GM18517 (cell line): ENCODE data around the gene PLAU.
"Not testable (repeated sequence)": the region's sequence is repeated elsewhere in the genome, so short reads cannot be mapped to it uniquely, and the experiment has no call there.

Experiments
- ATAC-seq: cut with Tn5 transposase; IDR thresholded peaks from one replicate; pipeline ENCODE4 v1.9.1; 2021; ENCODE audit warnings: mild to moderate bottlenecking, moderate library complexity; ENCODE audit not compliant: unreplicated experiment

PLAU gene

DNA sequence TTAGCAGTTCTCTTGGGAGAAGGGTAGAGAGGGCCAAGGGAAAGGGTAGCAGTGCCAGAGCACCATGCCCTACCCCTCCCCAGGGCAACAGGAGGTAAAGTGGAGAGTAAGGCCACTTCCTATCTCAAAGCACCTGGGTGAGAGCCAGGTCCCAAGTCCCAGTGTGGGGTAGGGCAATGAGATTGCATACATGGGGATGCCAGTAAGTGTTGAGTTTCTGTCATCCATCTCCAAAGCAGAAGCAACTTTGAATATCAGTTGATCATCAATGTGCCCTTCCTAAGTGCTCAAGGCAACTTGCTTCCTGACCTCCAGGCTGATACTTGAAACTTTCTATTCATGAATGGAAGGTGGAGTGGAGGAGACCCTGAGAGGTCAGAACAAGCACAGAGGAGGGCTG is 34.4 kb upstream of the PLAU start:
- ATAC-seq = no peak

DNA sequence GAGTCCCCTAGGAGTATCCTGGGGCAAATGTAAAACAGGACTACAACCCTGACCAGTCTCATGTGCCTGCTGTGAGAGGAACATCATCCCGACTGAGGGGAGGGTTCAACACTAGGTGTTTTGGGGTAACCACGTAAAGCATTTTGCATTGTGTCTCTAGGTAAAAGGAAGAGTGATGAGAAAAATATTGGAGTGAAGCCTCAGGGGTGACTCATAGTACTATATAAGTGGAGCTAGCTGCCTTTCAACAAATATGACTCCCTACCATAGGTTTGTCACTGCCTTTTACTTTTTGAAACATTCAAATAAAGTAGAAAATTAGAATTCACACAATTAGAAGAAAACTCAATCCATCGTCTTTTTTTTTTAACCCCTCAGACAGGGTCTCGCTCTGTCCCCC is 34.0 kb upstream of the PLAU start:
- ATAC-seq = no peak

DNA sequence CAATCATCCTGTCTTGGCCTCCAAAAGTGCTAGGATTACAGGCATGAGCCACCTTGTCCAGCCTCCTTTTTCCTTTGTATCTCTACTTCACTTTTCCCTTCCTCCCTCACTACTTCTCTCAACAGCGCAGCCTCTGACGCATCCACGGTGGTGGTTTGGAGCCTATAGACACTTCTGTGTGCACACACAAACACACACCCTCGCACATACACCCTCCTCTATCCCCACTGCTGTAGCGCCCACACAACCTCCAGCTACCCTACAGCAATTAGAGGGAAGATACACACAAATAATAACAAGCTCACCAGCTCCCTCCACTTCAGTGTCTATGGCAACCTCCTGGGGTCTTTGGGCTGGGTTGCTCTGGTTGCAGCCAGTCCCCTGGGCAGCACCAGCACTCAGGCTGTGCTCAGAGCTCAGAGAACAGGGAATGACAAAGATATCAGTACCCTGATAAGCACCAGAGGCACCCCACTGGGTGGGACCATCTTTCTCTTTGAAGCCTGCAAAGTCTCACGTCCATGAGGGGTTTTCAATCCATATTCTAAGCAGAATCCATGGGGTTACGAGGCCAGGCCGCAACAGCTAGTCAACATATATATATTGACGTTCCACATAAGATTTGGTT is 33.3 kb upstream of the PLAU start:
- ATAC-seq = no peak

DNA sequence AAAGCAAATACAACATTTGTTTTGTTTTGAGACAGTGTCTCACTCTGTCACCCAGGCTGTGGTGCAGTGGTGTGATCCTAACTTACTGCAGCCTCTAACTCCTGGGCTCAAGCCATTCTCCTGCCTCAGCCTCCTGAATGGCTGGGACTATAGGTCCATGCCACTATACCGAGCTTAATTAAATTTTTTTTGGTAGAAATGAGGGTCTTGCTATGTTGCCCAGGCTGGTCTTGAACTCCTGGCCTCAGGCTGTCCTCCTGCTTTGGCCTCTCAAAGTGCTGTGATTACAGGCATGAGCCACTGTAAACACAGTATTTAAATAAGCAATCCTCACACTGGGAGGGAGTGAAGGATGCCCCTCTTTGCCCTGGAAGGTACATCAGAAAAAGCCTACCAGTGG is 32.6 kb upstream of the PLAU start:
- ATAC-seq = no peak

DNA sequence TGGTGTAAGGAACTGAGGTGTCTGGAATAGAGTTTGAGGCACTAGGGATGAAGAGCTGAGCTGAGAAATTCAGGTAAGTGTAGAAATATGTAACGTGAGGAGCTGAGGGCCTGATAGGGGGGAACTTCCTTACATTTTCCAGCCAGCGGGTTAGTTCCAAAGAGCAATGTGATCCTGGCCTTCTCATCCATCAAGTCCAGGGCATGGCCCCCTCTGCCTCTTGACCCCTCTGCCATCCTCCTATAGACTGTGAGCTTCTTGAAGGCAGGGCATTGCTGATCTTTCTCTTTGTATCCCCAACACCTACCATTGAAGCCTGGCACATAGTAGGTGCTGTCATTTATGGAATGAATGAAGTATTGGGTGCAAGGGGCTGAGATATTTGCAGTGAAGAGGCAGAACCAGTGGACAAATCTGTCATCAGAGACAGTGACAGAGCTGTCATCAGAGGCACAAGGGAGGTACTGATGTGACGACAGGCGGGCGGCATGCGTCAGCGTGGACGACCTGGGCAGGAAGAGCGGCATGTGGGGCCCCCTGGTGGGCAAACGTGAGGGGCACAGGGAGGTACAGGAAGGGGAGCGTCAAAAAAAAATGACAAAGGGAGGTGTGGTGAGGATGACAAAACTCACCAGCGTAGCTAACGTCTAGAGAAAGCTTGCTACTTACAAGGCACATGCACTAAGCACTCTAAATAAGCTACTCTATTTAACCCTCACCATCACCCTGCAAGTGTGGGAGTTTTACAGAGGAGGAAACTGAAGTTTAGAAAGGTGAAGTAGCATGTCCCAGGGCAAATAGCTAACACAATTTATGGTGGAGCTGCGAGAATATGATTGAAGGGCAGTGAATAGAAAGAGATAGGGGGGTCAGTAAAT is 31.4 kb upstream of the PLAU start:
- ATAC-seq = peak; percentile 69

DNA sequence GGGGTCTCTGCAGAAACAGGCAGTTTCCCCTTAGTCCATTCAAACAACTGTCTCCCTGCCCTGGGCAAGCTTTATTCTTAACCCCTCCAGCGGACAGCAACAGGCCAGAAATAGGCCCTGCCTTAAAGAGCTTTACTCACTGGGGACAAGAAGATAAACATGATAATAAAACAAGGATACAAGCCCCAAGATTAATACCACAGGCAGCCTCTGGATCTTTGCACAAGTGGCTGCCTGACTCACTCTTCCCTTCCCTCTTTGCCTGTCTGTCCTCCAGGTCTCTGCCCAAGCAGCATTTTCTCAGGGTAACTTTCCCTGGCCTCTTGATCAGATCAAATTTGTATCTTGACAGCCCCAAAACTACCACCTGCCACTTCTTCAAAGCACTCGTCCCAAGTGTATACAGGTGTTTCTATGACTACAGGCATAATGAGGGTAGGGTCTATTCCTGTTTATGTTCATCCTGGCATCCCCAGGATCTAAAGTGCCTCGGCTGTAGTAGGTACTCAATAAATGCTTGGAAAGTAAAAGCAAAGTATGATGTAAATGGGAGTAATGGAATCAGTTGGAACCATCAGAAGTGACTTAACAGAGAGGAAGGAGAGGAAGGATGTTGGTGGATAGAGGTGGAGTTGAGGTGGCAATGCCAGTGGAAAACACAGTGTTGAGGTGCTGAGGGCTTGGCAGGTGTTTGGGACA is 29.6 kb upstream of the PLAU start:
- ATAC-seq = no peak

DNA sequence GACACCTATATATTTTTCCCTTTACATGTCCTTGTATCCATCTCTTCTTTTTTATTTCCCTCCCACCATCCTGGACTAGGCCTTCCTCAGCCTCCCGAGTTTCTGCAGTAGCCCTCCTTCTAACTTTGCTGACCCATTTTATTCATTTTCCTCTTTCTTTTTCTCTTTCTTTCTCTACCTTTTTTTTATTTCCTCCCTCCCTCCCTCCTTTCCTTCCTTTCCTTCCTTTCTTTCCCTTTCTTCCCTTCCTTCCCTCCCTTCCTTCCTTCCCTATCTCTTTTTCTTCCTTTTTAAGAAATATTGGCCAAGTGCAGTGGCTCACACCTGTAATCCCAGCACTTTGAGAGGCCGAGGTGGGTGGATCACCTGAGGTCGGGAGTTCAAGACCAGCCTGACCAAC is 26.9 kb upstream of the PLAU start:
- no peak for ATAC-seq

DNA sequence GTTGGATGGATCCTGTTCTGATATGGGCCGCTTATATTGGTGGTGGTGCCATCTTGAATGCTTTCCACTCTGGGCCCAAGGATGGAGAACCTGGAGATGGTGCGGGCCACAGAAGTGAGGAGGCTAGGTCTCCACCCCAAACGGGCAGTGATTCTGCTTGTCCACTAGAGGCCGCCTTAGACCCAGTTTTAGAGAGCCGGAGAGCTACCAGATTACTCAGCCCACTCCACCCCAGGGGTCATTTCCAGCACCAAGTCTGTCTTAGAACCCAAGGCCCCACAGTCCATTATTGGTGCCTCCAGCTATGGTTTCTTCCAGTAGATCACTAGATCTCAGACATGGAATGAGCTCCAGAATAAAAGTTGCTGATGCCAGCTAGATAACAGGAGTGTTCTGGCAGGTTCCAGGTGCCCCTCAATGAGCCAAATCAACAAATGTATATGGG is 24.8 kb upstream of the PLAU start:
- peak; percentile 75 for ATAC-seq

DNA sequence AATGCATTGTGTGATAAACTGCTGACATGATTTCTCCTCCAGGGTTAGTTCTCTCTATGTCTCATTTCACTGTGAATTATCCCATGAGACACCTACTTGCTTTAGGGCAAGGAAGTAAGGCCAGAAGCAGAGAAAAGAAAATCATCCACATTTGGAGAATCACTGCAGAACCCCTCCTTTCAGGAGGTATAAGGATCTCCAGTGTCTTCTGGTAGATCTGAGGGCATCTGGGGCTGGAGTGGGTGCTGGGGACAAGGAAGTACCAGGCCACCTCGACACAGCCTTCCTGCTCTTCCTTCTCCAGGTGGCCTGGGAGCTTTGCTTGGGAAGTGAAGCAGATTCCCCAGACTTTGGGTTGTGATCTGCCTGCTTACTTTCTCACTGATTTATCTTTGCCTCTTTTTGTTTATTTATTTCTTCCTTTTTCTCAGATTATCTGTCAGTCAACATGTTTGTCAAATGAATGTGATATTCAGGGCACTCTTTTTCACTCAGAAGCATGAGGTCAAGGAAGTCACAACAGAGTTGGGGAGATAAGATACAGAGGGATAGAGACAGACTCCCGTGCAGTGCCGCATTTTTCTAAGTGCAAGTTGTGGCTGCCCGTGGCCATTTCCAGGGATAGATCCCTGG is 24.2 kb upstream of the PLAU start:
- ATAC-seq = no peak

DNA sequence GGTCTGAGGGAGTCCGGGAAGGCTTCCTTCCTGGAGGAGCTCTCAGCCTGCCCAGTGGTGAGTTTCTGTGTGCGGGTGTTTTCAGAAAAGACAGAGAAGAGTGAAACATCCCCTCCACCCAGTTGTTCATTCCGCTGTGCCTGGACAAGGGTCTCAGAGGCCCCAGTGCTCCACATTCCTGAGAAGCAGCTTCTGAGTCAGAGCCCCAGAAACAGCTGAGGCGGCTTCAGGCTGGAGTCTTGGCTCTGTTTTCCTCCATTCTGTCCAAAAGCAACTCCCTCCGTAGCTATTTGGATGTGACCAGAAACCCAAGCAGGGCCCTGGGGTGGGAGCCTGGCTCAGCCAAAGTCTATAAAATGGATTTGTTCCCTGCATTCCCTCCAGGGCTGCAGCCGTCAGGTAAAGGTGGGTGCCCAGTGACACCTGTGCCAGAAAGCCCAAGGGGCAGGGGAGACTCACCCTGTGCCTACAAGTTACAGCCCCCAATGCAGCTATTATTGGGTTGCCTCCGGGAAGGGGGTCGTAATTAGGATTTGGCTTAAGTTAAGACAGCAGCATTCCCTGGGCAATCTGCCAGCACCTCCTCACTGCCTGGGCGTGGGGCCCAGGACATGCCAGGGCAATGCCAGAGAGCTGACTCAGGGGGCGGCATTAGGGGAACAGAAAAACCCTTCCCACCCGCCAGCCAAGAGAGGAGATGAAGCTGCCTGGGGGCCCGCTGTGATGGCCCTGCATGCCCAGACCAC is 23.5 kb upstream of the PLAU start:
- ATAC-seq = no peak

DNA sequence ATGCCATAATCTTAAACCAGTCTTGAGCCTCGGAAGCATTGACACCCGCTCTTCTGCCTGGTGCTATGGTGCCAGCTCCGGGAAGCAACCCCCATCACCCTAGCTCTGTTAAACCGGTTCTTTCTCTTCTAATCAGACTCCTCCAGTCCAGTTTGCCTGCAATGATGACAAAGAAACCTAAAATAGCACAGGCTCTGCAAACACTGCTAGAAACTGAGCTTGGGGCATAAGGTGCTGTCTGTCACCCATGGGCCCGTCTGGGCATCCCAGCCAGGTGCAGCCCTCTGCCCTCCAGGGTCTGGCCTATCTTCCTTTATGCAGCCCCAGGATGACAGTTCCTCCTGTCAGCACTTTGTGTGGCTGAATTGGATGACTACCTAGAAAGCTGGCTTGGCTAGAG is 22.4 kb upstream of the PLAU start:
- ATAC-seq = no peak

DNA sequence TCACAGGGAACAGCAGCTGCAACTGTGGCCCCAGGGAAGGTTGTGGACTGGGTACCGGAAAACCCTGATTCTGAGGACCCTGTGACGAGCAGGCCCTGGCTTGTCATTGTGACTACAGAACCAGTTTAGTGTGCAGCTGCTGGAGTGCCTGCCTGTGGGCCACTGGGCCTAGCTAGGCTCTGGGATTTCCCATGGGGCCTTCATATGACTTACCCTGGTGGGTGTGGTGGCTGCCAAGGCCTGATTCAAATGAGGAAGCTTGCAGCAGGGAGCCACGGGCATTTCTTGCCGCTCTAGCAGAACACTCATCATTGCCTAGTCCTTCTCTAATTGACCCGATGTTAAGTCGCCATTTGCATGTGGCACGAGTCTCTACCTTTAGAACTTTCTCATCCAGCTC is 21.9 kb upstream of the PLAU start:
- ATAC-seq = no peak

DNA sequence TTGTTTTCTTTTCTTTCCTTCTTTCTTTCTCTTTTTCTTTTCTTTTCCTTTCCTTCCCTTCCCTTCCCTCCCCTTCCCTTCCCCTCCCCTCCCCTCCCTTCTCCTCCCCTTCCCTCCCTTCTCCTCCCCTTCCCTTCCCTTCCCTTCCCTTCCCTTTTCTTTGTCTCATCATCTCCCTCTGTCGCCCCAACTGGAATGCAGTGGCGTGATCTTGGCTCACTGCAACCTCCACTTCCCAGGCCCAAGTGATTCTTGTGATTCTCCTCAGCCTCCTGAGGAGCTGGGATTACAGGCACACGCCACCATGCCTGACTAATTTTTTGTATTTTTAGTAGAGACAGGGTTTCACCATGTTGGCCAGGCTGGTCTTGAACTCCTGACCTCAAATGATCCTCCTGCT is 21.5 kb upstream of the PLAU start:
- ATAC-seq = not testable (repeated sequence)

DNA sequence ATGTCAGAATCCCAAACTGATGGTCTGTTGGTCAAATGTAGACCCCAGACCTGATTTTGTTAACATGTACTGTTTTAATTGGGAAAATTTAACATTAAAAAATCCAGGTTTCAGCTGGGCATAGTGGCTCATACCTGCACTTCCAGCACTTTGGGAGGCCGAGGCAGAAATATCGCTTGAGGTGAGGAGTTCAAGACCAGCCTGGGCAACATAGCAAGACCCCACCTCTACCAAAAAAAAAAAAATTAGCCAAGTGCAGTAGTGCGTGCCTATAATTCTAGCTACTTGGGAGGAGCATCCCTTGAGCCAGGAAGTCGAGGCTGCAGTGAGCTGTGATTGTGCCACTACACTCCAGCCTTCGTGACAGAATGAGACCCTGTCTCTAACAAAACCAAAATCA is 20.7 kb upstream of the PLAU start:
- ATAC-seq = no peak

DNA sequence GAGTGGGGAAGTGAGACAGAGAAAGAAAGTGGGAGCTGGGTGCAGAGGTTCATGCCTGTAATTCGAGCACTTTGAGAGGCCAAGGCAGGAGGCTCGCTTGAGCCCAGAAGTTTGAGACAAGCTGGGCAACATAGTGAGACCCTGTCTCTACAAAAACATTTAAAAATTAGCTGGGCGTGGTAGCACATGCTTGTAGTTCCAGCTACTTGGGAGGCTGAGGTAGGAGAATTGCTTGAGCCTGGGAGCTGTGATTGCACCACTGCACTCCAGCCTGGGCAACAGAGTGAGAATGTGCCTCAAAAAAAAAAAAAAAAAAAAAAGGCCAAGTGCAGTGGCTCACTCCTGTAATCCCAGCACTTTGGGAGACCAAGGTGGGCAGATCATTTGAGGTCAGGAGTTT is 20.1 kb upstream of the PLAU start:
- not testable (repeated sequence) for ATAC-seq

DNA sequence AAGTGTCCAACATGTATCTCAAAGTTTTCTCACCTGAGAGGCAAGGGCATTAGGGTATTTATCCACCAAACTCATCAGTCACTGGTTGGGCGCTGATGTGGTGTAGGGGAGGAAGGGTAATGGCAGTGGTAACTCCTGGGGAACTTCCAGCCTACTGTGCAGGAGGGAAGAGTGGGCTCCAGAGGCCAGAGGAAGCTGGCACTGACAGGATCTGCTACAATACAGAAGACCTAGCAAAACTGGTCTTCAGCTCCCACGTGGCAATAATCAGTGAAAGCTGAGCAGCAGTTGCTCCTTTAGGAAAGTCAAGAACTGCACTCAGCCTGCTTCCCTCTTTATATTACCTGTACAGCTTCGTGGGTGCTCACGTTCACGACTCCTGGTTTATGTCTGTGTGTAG is 19.4 kb upstream of the PLAU start:
- no peak for ATAC-seq

DNA sequence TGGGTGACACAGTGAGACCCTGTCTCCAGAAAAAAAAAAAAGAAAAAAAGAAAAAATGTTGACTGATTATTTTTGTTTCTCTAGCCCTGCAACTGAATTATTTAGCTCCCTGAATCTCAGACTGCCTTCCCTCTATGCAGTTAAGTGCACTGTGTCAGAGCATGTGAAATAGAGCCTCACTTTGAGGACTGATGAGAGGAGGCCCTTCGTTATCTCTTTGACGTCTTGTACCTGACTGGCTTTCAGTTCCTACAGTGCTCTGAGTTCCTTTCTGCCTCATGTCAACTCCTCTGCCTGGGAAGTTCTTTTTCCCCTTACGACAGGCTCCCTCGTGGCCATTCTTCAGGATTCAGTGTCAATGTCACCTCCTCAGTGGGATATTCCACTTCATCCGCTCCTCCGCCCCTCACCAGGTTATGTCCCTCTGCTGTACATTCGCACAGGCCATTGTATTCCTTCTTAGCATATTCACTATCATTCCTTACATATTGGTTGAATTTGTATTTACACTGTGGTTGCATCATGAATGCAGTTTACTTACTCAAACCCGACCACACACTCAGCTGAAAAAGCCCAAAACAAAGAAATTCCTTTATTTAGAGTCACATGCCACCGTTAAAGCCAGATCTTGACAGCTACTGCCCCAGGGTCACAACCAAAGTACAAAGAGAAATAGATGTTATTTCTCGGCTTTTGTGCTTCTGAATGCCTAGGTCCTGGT is 18.5 kb upstream of the PLAU start:
- ATAC-seq = no peak

DNA sequence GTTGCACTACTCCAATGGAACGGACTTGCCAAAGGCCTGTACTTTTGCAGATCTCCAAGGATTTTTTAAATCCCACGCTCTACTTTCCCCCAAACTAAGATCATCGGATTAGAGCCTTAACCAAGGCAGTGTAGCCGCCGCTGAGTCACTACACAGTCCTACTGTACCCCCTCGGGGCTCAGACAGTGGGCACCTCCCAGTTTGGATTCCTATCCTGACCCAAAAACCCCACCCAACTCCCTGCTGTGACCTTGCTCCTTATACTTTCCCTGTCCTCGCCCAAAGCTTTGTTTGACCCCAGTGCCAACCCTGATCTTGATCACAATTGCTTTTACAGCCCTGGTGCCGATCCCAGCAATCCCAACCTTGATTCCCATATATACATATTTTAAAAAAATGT is 17.5 kb upstream of the PLAU start:
- no peak for ATAC-seq

DNA sequence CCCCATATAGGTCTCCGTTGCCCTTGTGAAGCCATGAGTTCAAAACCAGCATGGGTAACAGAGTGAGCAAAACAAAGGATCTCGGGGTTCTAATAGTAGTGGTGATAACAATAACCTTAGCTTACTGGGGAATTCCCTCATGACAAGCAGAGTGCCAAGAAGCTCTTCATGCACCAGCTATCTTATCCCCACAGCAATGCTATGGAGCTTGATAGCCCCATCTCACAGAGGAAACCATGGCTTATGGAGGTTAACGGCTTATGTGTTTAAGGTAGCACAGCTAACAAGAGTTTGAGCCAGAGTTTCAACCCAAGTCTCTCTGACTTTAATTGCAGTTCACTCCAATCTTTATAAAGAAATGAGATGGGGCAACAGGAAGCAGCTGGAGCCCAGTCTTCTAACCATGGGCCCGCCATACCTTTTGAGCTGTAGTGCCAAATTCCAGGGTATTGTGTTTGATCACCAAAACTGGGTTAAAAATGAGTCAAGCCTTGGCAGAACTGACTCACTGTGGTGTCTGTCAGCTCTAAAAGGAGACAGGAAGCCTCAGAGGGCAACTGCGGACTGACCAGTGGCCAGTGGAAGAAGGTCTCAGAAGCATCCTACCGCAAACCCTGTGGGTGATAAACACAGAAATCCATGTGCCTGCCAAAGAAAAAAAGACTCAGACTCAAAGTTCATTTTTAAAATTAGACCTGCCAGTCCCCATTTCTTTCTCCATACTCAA is 16.5 kb upstream of the PLAU start:
- no peak for ATAC-seq
